Measurements from ENCODE around the gene PTPRH.

PTPRH gene

GRCh38 chr19:55132453-55133129 lies 76.7 kb downstream of the PTPRH start:
- no peak for DNase-seq (ENCODE audit: low read depth)

GRCh38 chr19:55131421-55131820 lies 77.9 kb downstream of the PTPRH start:
- DNase-seq (ENCODE audit: low read depth) = no peak

Data from non-pigmented ciliary epithelial cell (primary cell).